GM19397 (cell line): ENCODE data around the gene VASH1.

Experiments used
- ATAC-seq: cut with Tn5 transposase; IDR thresholded peaks from one replicate; pipeline ENCODE4 v1.9.1; 2021; ENCODE audit warnings: mild to moderate bottlenecking, moderate library complexity; ENCODE audit not compliant: unreplicated experiment

Gene VASH1

GRCh38 chr14:76770521-76771436, 9.5 kb downstream of the VASH1 start:
- no peak for ATAC-seq

GRCh38 chr14:76771437-76771980, 10.2 kb downstream of the VASH1 start:
- ATAC-seq = no peak

- ATAC-seq = no peak
These were observed 11.3 kb downstream of the VASH1 start for GRCh38 chr14:76772300-76773187.

GRCh38 chr14:76773188-76773885, 12.1 kb downstream of the VASH1 start:
- no peak for ATAC-seq

GRCh38 chr14:76773956-76774820, 12.9 kb downstream of the VASH1 start:
- no peak for ATAC-seq

- ATAC-seq = no peak
These were observed 13.8 kb downstream of the VASH1 start for GRCh38 chr14:76774821-76775694.

- no peak for ATAC-seq
These were observed 14.6 kb downstream of the VASH1 start for GRCh38 chr14:76775695-76776427.

- no peak for ATAC-seq
These were observed 15.4 kb downstream of the VASH1 start for GRCh38 chr14:76776428-76777251.

GRCh38 chr14:76777721-76778120, 16.5 kb downstream of the VASH1 start:
- ATAC-seq = no peak

GRCh38 chr14:76778546-76779215, 17.4 kb downstream of the VASH1 start:
- ATAC-seq = no peak

GRCh38 chr14:76779221-76780057, 18.2 kb downstream of the VASH1 start:
- no peak for ATAC-seq

- ATAC-seq = no peak
These were observed 18.7 kb downstream of the VASH1 start for GRCh38 chr14:76780058-76780345.

- no peak for ATAC-seq
These were observed 19.1 kb downstream of the VASH1 start for GRCh38 chr14:76780360-76780759.

- ATAC-seq = no peak
These were observed 19.8 kb downstream of the VASH1 start for GRCh38 chr14:76780875-76781647.

GRCh38 chr14:76781648-76782051, 20.4 kb downstream of the VASH1 start:
- no peak for ATAC-seq
